CD4-positive, alpha-beta T cell treated with Interleukin-15 for 4 hours (primary cell): ENCODE results near the gene SLC9B2.
A peak's percentile ranks its signal among the peaks of the same experiment; 100 is the strongest.
"Not testable (repeated sequence)": the region's sequence is repeated elsewhere in the genome, so short reads cannot be mapped to it uniquely, and the experiment has no call there.

Experiments used
- DNase-seq: peaks from one replicate; pipeline ENCODE4 v3.0.0-alpha.2; 2020; ENCODE audit warnings: low spot score

SLC9B2 gene

GRCh38 chr4:103019308-103020124 is 57.0 kb downstream of the SLC9B2 start, which contains the start of gene SLC9B1:
TSS of gene SLC9B1 (minus strand) at chr4:103019705. CDS start at chr4:102991711, 27,994 bp downstream.
- peak; percentile 91 for DNase-seq

DNA sequence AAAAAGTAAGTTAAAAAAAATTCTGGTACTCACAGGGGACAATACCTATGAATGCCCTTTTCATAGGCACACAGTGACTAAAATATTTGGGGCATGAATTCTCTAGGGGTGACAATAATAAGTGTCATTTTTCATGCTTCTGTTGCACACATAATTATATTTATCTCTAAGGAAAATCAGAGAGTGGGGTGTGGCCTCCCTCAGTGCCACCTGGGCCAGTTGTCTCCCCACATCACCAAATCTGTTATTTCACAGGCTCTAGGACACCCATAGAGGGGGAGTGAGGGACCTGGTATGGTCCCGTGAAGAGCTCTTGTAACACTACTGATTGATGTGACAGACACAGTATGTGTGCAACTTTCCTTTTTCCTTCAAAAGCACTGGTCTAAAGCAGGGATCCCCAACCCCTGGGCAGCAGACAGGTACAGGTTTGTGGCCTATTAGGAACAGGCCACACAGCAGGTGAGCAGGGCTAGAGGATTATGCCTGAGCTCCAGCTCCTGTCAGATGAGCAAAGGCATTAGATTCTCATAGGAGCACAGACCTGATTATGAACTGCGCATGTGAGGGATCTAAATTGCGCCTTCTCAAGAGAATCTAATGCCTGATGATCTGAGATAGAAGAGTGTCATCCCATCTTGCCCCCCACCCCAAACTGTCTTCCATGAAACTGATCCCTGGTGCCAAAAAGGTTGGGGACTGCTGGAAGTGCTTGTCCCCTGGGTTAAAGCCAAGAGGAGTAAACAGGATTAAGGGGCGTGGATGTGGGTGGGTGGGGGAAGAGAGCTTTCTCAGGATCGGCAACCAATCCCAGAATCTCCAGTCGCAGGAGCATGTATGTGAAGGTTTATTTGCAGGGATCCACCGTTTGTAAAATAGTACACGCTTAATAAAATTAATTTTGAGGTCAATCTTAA is 57.9 kb downstream of the SLC9B2 start:
- DNase-seq = no peak

DNA sequence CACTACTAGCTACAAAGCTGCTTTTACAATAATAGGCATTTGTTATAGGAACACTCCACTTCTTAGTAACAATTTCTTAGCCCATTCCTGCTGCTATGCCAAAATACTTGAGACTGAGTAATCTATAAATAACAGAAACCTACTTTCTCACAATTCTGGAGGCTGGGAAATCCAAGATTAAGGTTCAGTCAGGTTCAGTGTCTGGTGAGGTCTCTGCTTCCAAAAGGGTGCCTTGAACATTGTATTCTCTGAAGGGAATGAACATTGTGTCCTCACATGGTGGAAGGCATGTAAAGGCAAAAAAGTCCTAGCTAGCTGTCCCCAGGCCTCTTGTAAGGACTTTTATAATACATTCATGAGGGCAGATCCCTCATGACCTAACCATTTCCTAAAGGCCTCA is 64.0 kb downstream of the SLC9B2 start:
- DNase-seq = no peak

GRCh38 chr4:103012060-103012459 is 64.5 kb downstream of the SLC9B2 start:
- no peak for DNase-seq

DNA sequence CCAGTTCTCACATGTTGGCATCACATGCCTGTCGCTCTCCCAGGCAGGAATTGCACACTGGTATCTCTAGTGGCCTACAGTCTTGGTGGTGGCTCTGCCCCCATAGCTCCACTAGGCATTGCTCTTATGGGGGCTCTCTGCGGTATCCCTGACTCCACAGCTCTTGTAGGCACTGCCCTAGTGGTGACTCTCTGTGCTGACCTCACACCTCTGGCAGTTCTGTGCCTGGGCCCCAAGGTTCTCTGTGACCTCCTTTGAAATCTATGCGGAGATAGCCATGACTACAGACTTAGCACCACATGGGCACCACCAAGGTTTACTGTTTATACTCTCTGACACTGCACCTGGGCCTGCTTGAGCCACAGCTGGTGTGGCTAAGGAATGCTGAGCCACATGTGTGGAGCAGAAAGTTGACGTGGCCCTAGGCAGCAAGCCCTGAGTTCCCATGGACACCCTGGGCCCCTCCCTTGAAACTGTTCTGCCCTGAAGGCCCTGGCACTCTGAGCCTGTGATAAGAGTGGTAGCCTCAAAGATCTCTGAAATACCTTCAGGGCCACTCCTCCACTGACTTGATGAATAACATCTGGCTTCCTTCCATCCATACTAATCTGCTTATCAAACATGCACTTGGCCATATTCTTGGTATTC is 65.1 kb downstream of the SLC9B2 start:
- no peak for DNase-seq

- no peak for DNase-seq
These were observed 65.8 kb downstream of the SLC9B2 start for GRCh38 chr4:103010804-103011203.

DNA sequence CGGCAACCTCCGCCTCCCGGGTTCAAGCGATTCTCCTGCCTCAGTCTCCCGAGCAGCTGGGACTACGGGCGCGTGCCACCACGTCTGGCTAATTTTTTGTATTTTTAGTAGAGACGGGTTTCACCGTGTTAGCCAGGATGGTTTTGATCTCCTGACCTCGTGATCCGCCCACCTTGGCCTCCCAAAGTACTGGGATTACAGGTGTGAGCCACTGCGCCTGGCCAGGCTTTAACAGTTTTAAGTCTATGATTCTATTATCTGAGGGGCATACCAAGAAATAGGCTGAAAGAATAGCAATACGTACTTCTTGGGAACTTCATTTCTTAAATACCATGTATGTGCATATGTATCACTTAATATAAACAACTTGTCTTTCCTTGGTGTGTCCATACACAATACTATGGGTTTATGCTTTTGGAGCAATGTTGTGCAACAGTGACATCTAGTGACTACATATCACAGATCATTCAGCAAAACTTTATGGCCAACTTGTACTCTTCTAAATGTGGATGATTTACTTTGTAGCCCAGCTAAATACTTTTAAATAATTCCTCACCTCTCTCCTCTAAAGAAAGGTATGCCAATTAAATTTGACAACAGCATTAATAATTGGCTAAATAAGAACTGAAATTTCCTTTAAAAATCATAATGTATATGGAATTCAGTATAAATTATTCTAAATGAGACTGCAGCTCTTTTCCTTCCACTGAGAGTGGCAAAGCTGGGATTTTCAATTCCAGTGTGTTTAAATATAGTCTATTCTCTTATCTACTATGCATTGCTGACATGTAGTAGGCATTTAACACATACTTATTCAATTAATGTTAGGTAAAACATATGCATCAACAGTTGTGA is 67.5 kb downstream of the SLC9B2 start:
- peak; percentile 69 for DNase-seq

DNA sequence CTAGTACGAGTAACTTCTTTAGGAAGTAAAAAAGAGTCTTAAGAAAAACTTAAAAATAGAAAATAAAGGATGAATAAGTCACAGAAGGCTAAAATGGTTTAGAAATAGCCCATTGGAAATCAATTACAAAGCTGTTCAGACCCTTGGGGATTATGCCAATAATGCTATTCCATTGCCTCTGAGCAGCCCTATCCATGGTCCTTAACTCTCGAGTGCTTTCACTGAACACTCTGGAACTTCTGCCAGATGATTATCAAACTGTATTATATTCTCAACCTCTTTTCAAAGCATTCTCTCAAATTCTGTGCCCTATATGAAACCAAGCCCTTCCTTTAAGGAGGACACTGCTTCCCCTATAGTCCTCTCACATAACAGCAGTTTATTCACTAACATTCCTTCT is 74.0 kb downstream of the SLC9B2 start:
- no peak for DNase-seq

GRCh38 chr4:102994803-102995202 is 81.8 kb downstream of the SLC9B2 start:
- no peak for DNase-seq

DNA sequence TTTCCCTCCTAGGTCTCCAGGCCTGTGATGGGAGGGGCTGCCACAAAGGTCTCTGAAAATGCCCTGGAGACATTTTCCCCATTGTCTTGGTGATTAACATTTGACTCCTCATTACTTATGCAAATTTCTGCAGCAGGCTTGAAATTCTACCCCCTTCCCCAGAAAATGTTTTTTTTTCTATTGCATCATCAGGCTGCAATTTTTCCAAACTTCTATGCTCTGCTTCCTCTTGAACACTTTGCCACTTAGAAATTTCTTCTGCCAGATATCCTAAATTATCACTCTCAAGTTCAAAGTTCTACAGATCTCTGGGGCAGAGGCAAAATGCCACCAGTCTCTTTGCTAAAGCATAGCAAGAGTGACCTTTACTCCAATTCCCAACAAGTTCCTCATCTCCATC is 82.6 kb downstream of the SLC9B2 start:
- DNase-seq = not testable (repeated sequence)

GRCh38 chr4:102988429-102989020 is 88.0 kb downstream of the SLC9B2 start:
- DNase-seq = no peak

GRCh38 chr4:102981005-102981404 is 95.6 kb downstream of the SLC9B2 start:
- no peak for DNase-seq
